D721Med (cell line): ENCODE data around the gene SAMD1.

Experiments used
- DNase-seq: peaks from one replicate; pipeline ENCODE4 v3.0.0; 2011; ENCODE audit warnings: low spot score; ENCODE audit not compliant: insufficient read length
- FAIRE-seq: peaks from 2 replicates; lab custom pipeline; 2011; peaks lifted over from hg19 to GRCh38; lab: Jason Lieb, UNC
- CTCF ChIP-seq: IDR thresholded peaks from 2 replicates; pipeline ENCODE4 v1.5.1; 2012; ENCODE audit warnings: mild to moderate bottlenecking, control low read depth; ENCODE audit not compliant: insufficient read depth; ENCODE audit errors: missing control alignments

SAMD1 gene

GRCh38 chr19:14082675-14082960 is 7.9 kb downstream of the SAMD1 start:
- no peak for TF ChIP-seq CTCF
- no peak for DNase-seq
- FAIRE-seq, result no peak

GRCh38 chr19:14081797-14082674 is 8.5 kb downstream of the SAMD1 start:
- TF ChIP-seq CTCF, result no peak
- DNase-seq (no peak), FAIRE-seq (no peak)

GRCh38 chr19:14080887-14081796 is 9.4 kb downstream of the SAMD1 start:
- no peak for TF ChIP-seq CTCF
- FAIRE-seq (peak; percentile 77), DNase-seq (peak; percentile 93)

GRCh38 chr19:14078411-14078810 is 12.1 kb downstream of the SAMD1 start:
- TF ChIP-seq CTCF, result no peak
- FAIRE-seq (no peak), DNase-seq (no peak)

GRCh38 chr19:14073925-14074838 is 16.4 kb downstream of the SAMD1 start:
- no peak for DNase-seq
- FAIRE-seq, result no peak
- no peak for TF ChIP-seq CTCF

- TF ChIP-seq CTCF, result peak; percentile 52
- FAIRE-seq (no peak), DNase-seq (no peak)
Measured at GRCh38 chr19:14073261-14073924, 17.2 kb downstream of the SAMD1 start.
